IPS-15b (cell line): ENCODE data around the gene RAI1.

Experiments
- H3K27me3 ChIP-seq: one replicate; pipeline ENCODE4 v1.6.1; 2013; ENCODE audit warnings: low read length; ENCODE audit not compliant: control insufficient read depth, insufficient read depth
- H3K36me3 ChIP-seq: one replicate; pipeline ENCODE4 v1.6.1; 2013; ENCODE audit warnings: low read length; ENCODE audit not compliant: control insufficient read depth, insufficient read depth
- H3K4me1 ChIP-seq: one replicate; pipeline ENCODE4 v1.6.1; 2013; ENCODE audit warnings: mild to moderate bottlenecking, low read length; ENCODE audit not compliant: control insufficient read depth, insufficient read depth
- H3K4me3 ChIP-seq: one replicate; pipeline ENCODE4 v1.5.1; 2013; ENCODE audit warnings: low read depth, low read length
- H3K9ac ChIP-seq: one replicate; pipeline ENCODE4 v1.6.1; 2013; ENCODE audit warnings: low read depth, mild to moderate bottlenecking, low read length
- H3K9me3 ChIP-seq: one replicate; pipeline ENCODE4 v1.6.1; 2013; ENCODE audit warnings: mild to moderate bottlenecking, low read length; ENCODE audit not compliant: control insufficient read depth, insufficient read depth

RAI1 gene

DNA sequence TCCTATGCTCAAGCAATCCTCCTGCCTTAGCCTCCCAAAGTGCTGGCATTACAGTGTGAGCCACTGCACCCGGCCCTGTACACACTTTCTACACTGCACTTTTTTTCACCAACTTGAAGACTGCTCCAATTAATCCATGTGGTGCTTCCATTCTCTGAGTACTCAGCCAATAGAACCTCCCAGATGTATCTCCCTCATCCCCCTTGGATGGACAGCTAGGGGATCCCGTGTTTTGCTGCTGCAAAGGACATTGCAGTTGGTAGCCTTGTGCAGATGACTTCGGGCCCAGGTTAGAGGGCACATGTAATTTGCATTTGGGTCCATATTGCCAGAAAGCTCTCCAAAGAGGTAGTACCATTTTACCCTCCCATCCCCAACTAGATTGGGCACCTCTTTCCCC lies 95.6 kb downstream of the RAI1 start:
- H3K36me3 ChIP-seq: no peaks in the 10 kb centered on the region
- H3K4me3 ChIP-seq: no peak overlapping the region
- peaks cover 18% of the 10 kb centered on the region for H3K27me3 ChIP-seq
- peak overlapping the region; percentile 47 for H3K9ac ChIP-seq
- no peaks in the 10 kb centered on the region for H3K9me3 ChIP-seq
- peaks cover 12% of the 10 kb centered on the region for H3K4me1 ChIP-seq

DNA sequence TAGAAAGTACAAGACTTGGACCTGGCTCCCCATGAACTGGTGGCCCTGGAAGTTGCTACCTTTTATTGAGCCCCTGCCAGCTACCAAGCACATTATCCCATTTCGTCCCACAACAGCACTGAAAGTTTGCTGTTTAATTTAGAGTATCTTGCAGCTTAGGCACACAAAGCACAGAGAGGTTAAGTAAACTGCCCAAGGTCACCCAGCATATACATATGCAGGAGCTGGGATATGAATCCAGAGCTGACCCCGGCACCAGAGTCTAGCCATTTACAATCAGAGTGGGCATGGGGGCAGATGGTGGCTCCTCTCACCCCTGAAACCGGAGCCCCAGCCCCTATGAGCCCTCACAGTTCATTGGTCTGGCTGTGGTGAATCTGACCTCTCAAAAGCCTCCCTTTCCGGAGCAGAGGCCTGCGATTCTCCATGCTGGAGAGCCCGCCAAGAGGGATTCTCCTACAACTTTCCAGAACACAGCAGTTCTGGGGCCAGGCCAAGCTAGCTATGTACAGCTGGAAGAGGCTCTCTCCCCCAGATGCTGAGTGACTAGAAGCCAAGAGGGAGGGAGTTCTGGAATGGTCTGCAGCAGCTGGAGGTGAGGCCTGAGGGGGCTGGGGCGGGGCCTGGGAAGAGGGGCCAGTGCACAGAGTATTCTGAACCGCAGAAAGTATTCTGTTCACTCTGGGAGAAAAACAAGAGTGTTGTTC lies 97.2 kb downstream of the RAI1 start:
- H3K27me3 ChIP-seq: peaks cover 18% of the 10 kb centered on the region
- H3K9me3 ChIP-seq: no peaks in the 10 kb centered on the region
- H3K4me3 ChIP-seq: no peak overlapping the region
- H3K9ac ChIP-seq: no peak overlapping the region
- peaks cover 12% of the 10 kb centered on the region for H3K4me1 ChIP-seq
- H3K36me3 ChIP-seq: no peaks in the 10 kb centered on the region

DNA sequence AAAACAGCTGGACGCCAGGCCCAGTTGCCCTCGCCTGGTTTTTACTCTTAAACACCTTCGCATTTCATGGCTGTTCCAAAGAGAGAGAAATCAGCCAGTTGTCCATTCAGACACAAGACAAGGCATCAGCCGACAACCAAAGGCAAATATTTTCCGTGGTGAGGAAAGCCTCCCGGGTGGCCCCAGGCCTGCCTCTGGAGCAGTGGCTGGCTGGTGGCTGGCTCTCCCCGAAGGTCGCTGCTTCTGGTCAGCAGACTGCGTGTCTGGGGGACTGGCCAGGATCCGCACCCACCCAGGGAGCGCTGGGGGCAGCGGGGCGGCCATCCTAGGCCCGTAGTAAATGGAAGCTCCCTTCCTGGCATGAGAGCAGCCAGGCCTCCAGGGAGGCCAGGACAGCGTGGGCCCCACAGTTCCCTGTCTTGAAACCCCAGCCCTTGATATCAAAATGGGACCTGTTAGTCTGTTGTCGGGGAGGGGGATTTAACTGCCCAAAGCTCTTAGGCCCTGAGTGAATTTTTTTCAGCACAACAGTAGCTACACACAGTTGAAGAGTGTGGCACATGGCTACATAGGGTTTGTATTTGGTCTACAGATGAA lies 97.9 kb downstream of the RAI1 start:
- no peaks in the 10 kb centered on the region for H3K9me3 ChIP-seq
- H3K27me3 ChIP-seq: peaks cover 19% of the 10 kb centered on the region
- no peak overlapping the region for H3K9ac ChIP-seq
- H3K4me1 ChIP-seq: peaks cover 12% of the 10 kb centered on the region
- H3K36me3 ChIP-seq: no peaks in the 10 kb centered on the region
- H3K4me3 ChIP-seq: no peak overlapping the region

- Histone ChIP-seq H3K4me3 (peak overlapping the region; percentile 59), H3K4me1 (peaks cover 20% of the 10 kb centered on the region), H3K36me3 (no peaks in the 10 kb centered on the region), H3K9ac (no peak overlapping the region), H3K9me3 (no peaks in the 10 kb centered on the region), H3K27me3 (peaks cover 34% of the 10 kb centered on the region)
Observed at GRCh38 chr17:17780922-17781590, 99.8 kb downstream of the RAI1 start.

GRCh38 chr17:17781591-17782496 lies 100.6 kb downstream of the RAI1 start:
- no peak overlapping the region for H3K9ac ChIP-seq
- peak overlapping the region; percentile 59 for H3K4me3 ChIP-seq

GRCh38 chr17:17782523-17783115 lies 101.4 kb downstream of the RAI1 start:
- peaks cover 31% of the 10 kb centered on the region for H3K27me3 ChIP-seq
- H3K9me3 ChIP-seq: no peaks in the 10 kb centered on the region
- H3K4me3 ChIP-seq: peak overlapping the region; percentile 59
- peak overlapping the region; percentile 37 for H3K9ac ChIP-seq
- no peaks in the 10 kb centered on the region for H3K36me3 ChIP-seq
- H3K4me1 ChIP-seq: peaks cover 20% of the 10 kb centered on the region

More at GRCh38 chr17:17781591-17782496, 100.6 kb downstream of the RAI1 start:
- peaks cover 39% of the 10 kb centered on the region for H3K27me3 ChIP-seq
- H3K4me1 ChIP-seq: peaks cover 20% of the 10 kb centered on the region
- no peaks in the 10 kb centered on the region for H3K36me3 ChIP-seq
- H3K9me3 ChIP-seq: no peaks in the 10 kb centered on the region

- Histone ChIP-seq H3K9me3 (no peaks in the 10 kb centered on the region), H3K9ac (peak overlapping the region; percentile 37), H3K27me3 (peaks cover 26% of the 10 kb centered on the region), H3K4me1 (peaks cover 20% of the 10 kb centered on the region), H3K36me3 (no peaks in the 10 kb centered on the region), H3K4me3 (peak overlapping the region; percentile 59)
Observed at GRCh38 chr17:17783116-17783824, 102.0 kb downstream of the RAI1 start.

- H3K9ac ChIP-seq: no peak overlapping the region
- H3K4me3 ChIP-seq: peak overlapping the region; percentile 59
- H3K27me3 ChIP-seq: peaks cover 26% of the 10 kb centered on the region
Observed at GRCh38 chr17:17783825-17784656, 102.8 kb downstream of the RAI1 start.

DNA sequence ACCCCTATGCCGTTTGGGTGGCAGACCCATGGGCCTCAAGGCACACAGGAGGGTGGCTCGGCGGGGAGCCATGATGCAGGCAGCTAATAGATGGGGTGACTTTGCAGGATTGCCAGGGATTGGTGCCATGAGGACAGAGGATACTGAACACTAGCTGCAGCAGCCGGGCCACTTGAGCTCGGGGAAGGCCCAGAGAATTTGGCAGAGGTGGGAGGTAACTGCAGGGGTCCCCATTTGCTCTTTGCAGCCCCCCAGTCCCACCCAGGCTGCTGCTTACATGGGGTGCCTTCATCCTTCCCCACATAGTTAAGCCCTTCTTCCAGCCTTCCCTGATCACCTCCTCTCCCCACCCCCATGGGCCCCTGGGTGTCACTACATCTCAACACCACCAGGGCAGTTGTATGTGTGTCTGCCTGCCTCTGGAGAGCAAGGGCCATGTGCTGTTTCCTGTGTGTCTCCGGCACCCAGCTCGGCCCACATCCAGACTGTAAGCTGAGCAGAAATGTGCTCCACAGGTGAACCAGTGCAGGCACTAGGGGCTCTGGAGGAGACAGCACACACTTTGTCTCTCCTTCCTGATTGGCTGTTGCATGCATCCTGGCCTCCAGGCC lies 103.5 kb downstream of the RAI1 start:
- Histone ChIP-seq H3K9me3 (no peaks in the 10 kb centered on the region), H3K4me3 (peak overlapping the region; percentile 59), H3K9ac (no peak overlapping the region), H3K36me3 (no peaks in the 10 kb centered on the region), H3K4me1 (peaks cover 17% of the 10 kb centered on the region), H3K27me3 (peaks cover 30% of the 10 kb centered on the region)

More at GRCh38 chr17:17783825-17784656, 102.8 kb downstream of the RAI1 start:
- Histone ChIP-seq H3K36me3 (no peaks in the 10 kb centered on the region), H3K9me3 (no peaks in the 10 kb centered on the region), H3K4me1 (peaks cover 20% of the 10 kb centered on the region)

- H3K27me3 ChIP-seq: peaks cover 30% of the 10 kb centered on the region
- no peak overlapping the region for H3K9ac ChIP-seq
- H3K4me3 ChIP-seq: peak overlapping the region; percentile 0
- H3K36me3 ChIP-seq: no peaks in the 10 kb centered on the region
- no peaks in the 10 kb centered on the region for H3K9me3 ChIP-seq
- H3K4me1 ChIP-seq: peaks cover 18% of the 10 kb centered on the region
Observed at GRCh38 chr17:17785407-17785806, 104.1 kb downstream of the RAI1 start.
